Ramos (cell line): ENCODE measurements around the gene COL5A1.

Experiments used
- in situ Hi-C: fragments of 300-500 bp; cut with MboI; formaldehyde crosslinking; loops from one replicate; pipeline ENCODE4 v1.14.3; 2022; ENCODE audit warnings: low sequenced_read_pairs; ENCODE audit not compliant: unreplicated experiment

Gene COL5A1

GRCh38 chr9:134892820-134893420, 251.3 kb downstream of the COL5A1 start:
- in situ Hi-C loops, result no loop called here
